HepG2 (cell line): ENCODE measurements around the gene MT4. TPM values are rescaled to one million over a fixed set of nuclear protein-coding genes. Genes with fewer than 3 reads are reported as not detected.

ENCODE experiments used
- RAD21 ChIP-seq: fragments of 450-650 bp; formaldehyde crosslinking; IDR thresholded peaks from 2 replicates; pipeline ENCODE4 v1.5.0; 2020; ENCODE audit warnings: mild to moderate bottlenecking
- REPIN1 ChIP-seq: sonication (generic); formaldehyde crosslinking; IDR thresholded peaks from 2 replicates; pipeline ENCODE4 v1.8.0; 2022; ENCODE audit warnings: missing genetic modification reagents, low read depth, mild to moderate bottlenecking, borderline replicate concordance
- SALL1 ChIP-seq: sonication (generic); formaldehyde crosslinking; IDR thresholded peaks from 2 replicates; pipeline ENCODE4 v1.8.0; 2022; ENCODE audit warnings: mild to moderate bottlenecking, missing genetic modification reagents
- XRCC5 ChIP-seq: fragments of 200-400 bp; formaldehyde crosslinking; optimal IDR thresholded peaks from 2 replicates; pipeline ENCODE3; 2017; ENCODE audit warnings: mild to moderate bottlenecking, low read length
- ZNF598 ChIP-seq: sonication (generic); formaldehyde crosslinking; IDR thresholded peaks from 2 replicates; pipeline ENCODE4 v1.5.1; 2020; ENCODE audit warnings: mild to moderate bottlenecking, missing genetic modification reagents, borderline replicate concordance
- ZNF713 ChIP-seq: sonication (generic); formaldehyde crosslinking; IDR thresholded peaks from 2 replicates; pipeline ENCODE4 v1.4.0; 2020; ENCODE audit warnings: mild to moderate bottlenecking, missing genetic modification reagents
- ZSCAN25 ChIP-seq: sonication (generic); formaldehyde crosslinking; IDR thresholded peaks from 2 replicates; pipeline ENCODE4 v1.8.0; 2022; ENCODE audit warnings: mild to moderate bottlenecking, missing genetic modification reagents
- polyA plus RNA-seq, 8 experiments: library from polyadenylated mRNA; depleted of rRNA in 3 of 8; stranded (reverse) in 7 of 8; unstranded in 1 of 8; fragments of >200 nt; fragmentation: Illumina TruSeq in 4 of 8; extraction: Trizol in 4 of 8; gene quantifications; 2 replicates each; pipeline versions ENCODE4 v1.2.1 to v1.2.3, GENCODE V29; 2011 to 2016; ENCODE audit warnings: low read depth in 4 of 8, missing spikeins in 1 of 8, mixed read lengths in 1 of 8; ENCODE audit not compliant: insufficient read depth in 1 of 8
- total RNA-seq, 5 experiments: library from RNA; depleted of rRNA; stranded (reverse); fragments of >200 nt; fragmentation: Illumina TruSeq; extraction: Trizol; gene quantifications; 2 replicates each; pipeline ENCODE4 v1.2.3, GENCODE V29; 2016; ENCODE audit warnings: low read depth in 1 of 5
- TF ChIP-seq, protein P1 (sequence below): sonication (generic); formaldehyde crosslinking; IDR thresholded peaks from 2 replicates; pipeline ENCODE4 v1.5.0; 2020; ENCODE audit warnings: mild to moderate bottlenecking, missing genetic modification reagents, moderate library complexity
- TF ChIP-seq, protein P2 (sequence below): sonication (generic); formaldehyde crosslinking; IDR thresholded peaks from 2 replicates; pipeline ENCODE4 v1.4.0; 2020; ENCODE audit warnings: mild to moderate bottlenecking, missing genetic modification reagents
- TF ChIP-seq, protein P3 (sequence below): sonication (generic); formaldehyde crosslinking; IDR thresholded peaks from 2 replicates; pipeline ENCODE4 v1.5.1; 2020; ENCODE audit warnings: mild to moderate bottlenecking, moderate library complexity, missing genetic modification reagents

Gene MT4
- total and polyA plus RNA-seq, 2 of the 13 experiments (the other 11 are each of a cell fraction or from before 2014, with no cell fraction given), result not detected

DNA sequence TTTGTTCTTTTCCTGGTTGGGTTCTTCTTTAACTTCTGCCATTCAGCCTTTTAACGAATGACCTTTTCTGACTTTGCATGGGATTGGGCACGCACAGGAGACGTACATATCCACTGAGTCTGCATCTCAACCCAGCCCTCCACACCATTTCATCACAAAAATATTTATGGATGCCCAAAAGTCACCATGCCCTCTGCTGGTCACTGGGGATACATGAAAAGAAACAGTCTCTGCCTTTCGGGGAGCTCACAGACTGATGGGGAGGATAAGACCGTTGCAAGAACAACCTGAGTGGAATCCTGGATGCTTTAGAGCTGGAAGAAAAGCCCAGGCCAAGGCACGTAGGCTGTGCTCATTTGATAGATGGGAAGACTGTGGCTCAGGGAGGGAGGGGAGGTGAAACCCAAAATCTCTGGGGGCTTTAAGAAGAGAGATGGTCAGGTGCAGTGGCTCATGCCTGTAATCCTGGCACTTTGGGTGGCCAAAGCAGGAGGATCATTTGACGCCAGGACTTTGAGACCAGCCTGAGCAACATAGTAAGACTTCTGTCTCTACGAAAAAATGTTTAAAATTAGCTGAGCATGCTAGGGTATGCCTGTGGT, 35.6 kb downstream of the MT4 start (continued):
- TF ChIP-seq, protein P1, sequence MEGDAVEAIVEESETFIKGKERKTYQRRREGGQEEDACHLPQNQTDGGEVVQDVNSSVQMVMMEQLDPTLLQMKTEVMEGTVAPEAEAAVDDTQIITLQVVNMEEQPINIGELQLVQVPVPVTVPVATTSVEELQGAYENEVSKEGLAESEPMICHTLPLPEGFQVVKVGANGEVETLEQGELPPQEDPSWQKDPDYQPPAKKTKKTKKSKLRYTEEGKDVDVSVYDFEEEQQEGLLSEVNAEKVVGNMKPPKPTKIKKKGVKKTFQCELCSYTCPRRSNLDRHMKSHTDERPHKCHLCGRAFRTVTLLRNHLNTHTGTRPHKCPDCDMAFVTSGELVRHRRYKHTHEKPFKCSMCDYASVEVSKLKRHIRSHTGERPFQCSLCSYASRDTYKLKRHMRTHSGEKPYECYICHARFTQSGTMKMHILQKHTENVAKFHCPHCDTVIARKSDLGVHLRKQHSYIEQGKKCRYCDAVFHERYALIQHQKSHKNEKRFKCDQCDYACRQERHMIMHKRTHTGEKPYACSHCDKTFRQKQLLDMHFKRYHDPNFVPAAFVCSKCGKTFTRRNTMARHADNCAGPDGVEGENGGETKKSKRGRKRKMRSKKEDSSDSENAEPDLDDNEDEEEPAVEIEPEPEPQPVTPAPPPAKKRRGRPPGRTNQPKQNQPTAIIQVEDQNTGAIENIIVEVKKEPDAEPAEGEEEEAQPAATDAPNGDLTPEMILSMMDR (CRISPR knock-in tag), result peak; percentile 85
- TF ChIP-seq ZNF598 (CRISPR knock-in tag) (0 out of 2 replicates have a peak, but pooled peaks have one; percentile 28), REPIN1 (CRISPR knock-in tag) (peak; percentile 58; the same call in 1 of the 2 replicates), SALL1 (CRISPR knock-in tag) (peak; percentile 35; the same call in 1 of the 2 replicates), ZNF713 (CRISPR knock-in tag) (no peak), XRCC5 (peak; percentile 31), ZSCAN25 (0 out of 2 replicates have a peak, but pooled peaks have one; percentile 38), RAD21 (peak; percentile 43; the same call in 1 of the 2 replicates)
- TF ChIP-seq, protein P2, sequence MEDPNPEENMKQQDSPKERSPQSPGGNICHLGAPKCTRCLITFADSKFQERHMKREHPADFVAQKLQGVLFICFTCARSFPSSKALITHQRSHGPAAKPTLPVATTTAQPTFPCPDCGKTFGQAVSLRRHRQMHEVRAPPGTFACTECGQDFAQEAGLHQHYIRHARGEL (CRISPR knock-in tag), result no peak
- TF ChIP-seq, protein P3, sequence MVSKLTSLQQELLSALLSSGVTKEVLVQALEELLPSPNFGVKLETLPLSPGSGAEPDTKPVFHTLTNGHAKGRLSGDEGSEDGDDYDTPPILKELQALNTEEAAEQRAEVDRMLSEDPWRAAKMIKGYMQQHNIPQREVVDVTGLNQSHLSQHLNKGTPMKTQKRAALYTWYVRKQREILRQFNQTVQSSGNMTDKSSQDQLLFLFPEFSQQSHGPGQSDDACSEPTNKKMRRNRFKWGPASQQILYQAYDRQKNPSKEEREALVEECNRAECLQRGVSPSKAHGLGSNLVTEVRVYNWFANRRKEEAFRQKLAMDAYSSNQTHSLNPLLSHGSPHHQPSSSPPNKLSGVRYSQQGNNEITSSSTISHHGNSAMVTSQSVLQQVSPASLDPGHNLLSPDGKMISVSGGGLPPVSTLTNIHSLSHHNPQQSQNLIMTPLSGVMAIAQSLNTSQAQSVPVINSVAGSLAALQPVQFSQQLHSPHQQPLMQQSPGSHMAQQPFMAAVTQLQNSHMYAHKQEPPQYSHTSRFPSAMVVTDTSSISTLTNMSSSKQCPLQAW (CRISPR knock-in tag), result peak; percentile 58; the same call in 1 of the 2 replicates
- TF ChIP-seq, all 625 proteins: peak for 16
